GM23248 (cell line): Measurements from ENCODE around the gene CACUL1.

Experiments used
- EZH2 ChIP-seq: fragments of 200-600 bp; sonication (generic); IDR thresholded peaks from 2 replicates; pipeline ENCODE4 v1.6.1; 2018; ENCODE audit warnings: antibody characterized with exemption, mild to moderate bottlenecking; ENCODE audit not compliant: insufficient read depth, poor library complexity, severe bottlenecking
- EZH2phosphoT487 ChIP-seq: fragments of 200-600 bp; sonication (generic); IDR thresholded peaks from 2 replicates; pipeline ENCODE4 v1.6.1; 2018; ENCODE audit warnings: antibody characterized with exemption, moderate library complexity, mild to moderate bottlenecking, low read depth; ENCODE audit not compliant: insufficient read depth

DNA sequence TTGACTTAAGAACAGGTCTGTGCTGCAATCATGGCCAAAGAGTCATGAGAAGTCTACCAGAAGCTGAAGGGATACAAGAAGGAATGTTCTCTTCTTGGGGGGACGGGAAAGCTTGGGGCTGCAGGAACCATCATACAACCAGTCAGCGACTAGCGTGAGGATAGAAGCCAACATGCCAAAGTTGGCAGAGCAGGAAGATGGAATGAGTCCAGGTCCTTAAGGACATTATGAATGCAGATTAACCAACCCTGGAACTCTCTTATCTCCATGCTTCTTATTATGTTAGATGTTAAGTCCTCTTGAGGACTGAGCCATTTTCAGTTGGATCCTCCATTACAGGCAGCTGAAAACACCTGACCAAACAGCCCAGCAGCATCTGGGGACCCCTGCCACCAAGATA, 17.2 kb upstream of the CACUL1 start:
- no peak for TF ChIP-seq EZH2phosphoT487
- no peak for TF ChIP-seq EZH2
